ENCODE measurements around the gene APOB.

The APOB gene

DNA sequence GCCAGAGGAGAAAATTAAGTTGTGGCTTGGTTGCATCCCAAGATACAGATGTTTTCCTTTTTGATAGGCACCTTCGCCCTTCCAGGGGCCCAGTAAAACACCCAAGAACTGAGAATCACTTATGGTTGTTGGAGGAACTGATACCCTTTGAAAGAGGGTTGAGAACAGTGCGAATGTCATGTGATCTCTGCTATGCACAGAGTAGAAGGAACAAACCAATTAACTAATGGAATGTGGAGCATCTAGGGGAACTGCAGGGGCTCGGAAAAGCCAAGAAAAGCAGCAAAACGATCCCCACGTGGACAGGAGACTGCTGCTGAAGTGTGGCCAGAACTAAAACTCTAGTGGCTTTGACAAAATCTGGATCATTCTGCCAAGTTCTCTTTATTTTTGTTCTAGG lies 58.8 kb downstream of the APOB start:
- TF ChIP-seq, protein P1, sequence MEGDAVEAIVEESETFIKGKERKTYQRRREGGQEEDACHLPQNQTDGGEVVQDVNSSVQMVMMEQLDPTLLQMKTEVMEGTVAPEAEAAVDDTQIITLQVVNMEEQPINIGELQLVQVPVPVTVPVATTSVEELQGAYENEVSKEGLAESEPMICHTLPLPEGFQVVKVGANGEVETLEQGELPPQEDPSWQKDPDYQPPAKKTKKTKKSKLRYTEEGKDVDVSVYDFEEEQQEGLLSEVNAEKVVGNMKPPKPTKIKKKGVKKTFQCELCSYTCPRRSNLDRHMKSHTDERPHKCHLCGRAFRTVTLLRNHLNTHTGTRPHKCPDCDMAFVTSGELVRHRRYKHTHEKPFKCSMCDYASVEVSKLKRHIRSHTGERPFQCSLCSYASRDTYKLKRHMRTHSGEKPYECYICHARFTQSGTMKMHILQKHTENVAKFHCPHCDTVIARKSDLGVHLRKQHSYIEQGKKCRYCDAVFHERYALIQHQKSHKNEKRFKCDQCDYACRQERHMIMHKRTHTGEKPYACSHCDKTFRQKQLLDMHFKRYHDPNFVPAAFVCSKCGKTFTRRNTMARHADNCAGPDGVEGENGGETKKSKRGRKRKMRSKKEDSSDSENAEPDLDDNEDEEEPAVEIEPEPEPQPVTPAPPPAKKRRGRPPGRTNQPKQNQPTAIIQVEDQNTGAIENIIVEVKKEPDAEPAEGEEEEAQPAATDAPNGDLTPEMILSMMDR (IDR thresholded peaks at IDR 0.05; ENCODE audit: low read length, missing control alignments), result no peak
- DNase-seq (ENCODE audit: low read depth), result no peak
- H3K4me3 ChIP-seq (replicated peaks; ENCODE audit: low read depth, low read length), result no peak overlapping the region

DNA sequence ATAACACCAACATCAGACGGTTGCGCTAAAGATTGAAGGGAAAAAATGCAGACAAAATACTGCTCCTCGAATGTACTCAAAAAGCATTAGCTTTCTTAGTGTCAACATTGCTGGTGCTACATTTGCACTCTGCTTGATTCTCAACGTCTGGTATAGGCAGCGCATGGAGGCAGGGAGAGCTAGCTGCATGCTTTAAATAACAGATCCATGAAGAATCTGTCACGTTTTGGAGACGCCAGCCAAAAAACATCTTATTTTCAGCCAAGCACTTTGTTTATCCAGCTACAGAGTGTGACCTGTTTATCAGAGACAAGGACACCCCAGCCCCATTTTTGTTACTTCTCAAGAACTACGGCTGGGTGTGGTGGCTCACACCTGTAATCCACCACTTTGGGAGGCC lies 59.5 kb downstream of the APOB start:
- TF ChIP-seq, protein P1 (IDR thresholded peaks at IDR 0.05; ENCODE audit: low read length, missing control alignments), result no peak
- H3K4me3 ChIP-seq (replicated peaks; ENCODE audit: low read depth, low read length), result no peak overlapping the region

DNA sequence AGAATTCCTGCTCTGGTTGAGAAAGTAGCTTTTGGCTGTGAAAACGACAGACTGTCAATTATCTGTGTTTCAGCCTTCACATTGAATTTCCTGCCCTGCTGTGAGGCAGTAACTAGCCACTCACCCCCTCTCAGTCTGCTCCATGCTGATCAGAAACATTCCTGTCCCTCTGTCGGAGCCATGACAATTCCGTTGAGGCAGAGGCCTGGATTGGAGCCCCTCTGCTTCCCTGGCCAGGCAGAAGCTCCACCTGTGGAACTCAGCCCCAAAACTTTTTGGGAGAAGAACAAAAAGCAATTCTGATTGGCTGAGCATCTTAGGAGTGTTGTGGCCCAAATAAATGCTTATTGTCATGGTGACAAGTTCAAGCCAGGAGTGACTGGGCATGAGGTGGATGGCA lies 60.0 kb downstream of the APOB start:
- no peak overlapping the region for H3K4me3 ChIP-seq (replicated peaks; ENCODE audit: low read depth, low read length)
- DNase-seq (ENCODE audit: low read depth), result no peak
- TF ChIP-seq, protein P1 (IDR thresholded peaks at IDR 0.05; ENCODE audit: low read length, missing control alignments), result no peak

More for the DNA sequence above, 59.5 kb downstream of the APOB start:
- DNase-seq (ENCODE audit: low read depth), result no peak

DNA sequence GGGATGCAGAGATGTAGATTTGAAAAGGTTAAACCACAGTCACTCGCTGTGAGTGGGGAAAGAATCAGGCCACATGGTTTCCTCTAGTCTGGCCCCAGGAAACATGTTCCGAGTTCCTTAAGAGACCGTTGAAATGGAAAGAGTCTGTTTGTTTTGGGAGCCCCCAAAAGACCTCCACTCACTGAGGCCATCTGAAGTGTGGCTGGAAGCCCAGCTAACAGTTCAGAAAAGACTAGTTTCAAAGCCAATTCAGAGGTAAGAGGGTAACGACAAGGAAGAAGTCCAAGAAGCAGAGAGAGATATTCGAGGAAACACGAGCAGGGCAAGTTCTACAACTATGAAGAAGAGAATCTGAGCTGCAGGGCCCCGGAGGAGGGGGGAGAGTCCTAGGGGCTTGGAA lies 61.0 kb downstream of the APOB start:
- no peak overlapping the region for H3K4me3 ChIP-seq (replicated peaks; ENCODE audit: low read depth, low read length)
- TF ChIP-seq, protein P1 (IDR thresholded peaks at IDR 0.05; ENCODE audit: low read length, missing control alignments), result no peak
- no peak for DNase-seq (ENCODE audit: low read depth)

DNA sequence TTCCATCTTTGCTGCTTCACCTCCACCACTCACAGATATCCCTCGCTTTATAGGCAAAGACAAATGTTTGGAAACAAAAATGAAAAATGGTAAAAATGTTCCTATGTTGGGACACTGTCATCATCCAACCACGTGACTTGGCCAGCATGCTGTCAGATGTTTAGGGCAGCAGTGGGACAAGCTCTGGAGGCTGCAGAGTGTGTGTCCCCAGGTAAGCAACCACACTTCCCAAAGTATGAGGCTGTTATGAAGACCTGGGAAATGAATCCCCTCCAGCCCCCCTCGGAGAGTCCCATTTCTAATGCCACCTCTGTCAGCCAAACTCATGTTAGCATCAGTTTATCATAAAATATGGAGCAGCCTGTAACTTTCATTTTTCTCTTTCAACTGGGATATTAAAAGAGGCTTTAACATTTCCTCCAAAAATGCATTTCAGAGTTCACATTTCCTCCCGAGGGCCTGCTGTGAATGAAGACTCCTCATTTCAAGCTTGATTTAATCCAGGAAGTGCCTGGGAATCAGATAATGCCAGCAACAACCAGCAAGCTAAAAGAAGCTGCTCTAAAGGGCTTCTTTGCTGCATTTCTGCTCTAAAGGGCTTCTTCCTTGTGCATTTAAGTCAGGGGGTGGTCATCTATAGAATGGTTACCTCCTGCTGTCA lies 66.2 kb downstream of the APOB start:
- H3K4me3 ChIP-seq (replicated peaks; ENCODE audit: low read depth, low read length), result no peak overlapping the region
- no peak for DNase-seq (ENCODE audit: low read depth)
- TF ChIP-seq, protein P1 (IDR thresholded peaks at IDR 0.05; ENCODE audit: low read length, missing control alignments), result no peak

DNA sequence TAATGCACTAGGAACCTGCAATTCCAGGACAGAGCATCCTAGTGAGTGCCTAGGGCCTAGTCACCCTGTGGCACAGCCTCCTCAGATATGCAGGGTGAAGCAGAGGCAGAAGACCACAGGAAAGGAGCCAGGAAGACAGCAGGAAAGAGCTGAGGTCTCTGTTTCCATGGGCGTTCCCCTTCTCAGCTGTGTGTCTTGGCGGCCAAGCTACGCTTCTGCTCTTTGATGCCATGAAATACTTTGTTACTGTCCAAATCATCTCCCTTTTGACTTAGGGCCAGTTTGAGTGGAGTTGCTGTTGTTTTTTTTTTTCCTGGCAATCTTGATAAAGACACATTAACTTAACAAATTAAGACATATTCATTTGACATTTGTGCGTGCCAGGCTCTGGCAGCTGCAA lies 67.3 kb downstream of the APOB start:
- TF ChIP-seq, protein P1 (IDR thresholded peaks at IDR 0.05; ENCODE audit: low read length, missing control alignments), result no peak
- DNase-seq (ENCODE audit: low read depth), result no peak
- no peak overlapping the region for H3K4me3 ChIP-seq (replicated peaks; ENCODE audit: low read depth, low read length)

All from fibroblast of pulmonary artery (primary cell).